B cell (primary cell): ENCODE results near the gene ADRB1.

Experiments
- CTCF ChIP-seq: fragments of 200-600 bp; IDR thresholded peaks from one replicate; pipeline ENCODE4 v1.8.0; 2022; ENCODE audit warnings: antibody characterized with exemption, mild to moderate bottlenecking
- EZH2 ChIP-seq: IDR thresholded peaks from 2 replicates; pipeline ENCODE4 v1.6.1; 2012; ENCODE audit warnings: borderline replicate concordance, low read depth, mild to moderate bottlenecking, moderate library complexity, low read length; ENCODE audit not compliant: insufficient read depth, poor library complexity, severe bottlenecking

GRCh38 chr10:114059561-114059960 is 15.9 kb downstream of the ADRB1 start:
- TF ChIP-seq CTCF (no peak), EZH2 (no peak)
